OCI-LY7 (cell line): Measurements from ENCODE around the gene ARHGAP26. TPM values are rescaled to one million over a fixed set of nuclear protein-coding genes. Genes with fewer than 3 reads are reported as not detected.

Experiments
- BruUV-seq: library from RNA; stranded (reverse); fragments of 400-500 nt; replicated peaks from 2 replicates; lab custom pipeline; 2021; lab: Mats Ljungman, UMichigan
- CTCF ChIA-PET: fragments of 300-600 bp; sonication (Branson Sonifier 250); formaldehyde crosslinking; loops from one replicate; lab custom pipeline; 2022; ENCODE audit warnings: antibody characterized with exemption; ENCODE audit not compliant: unreplicated experiment; lab: Charles Lee
- POLR2A ChIA-PET: fragments of 300-600 bp; sonication (Branson Sonifier 250); formaldehyde crosslinking; loops from one replicate; lab custom pipeline; 2022; ENCODE audit warnings: antibody characterized with exemption; lab: Charles Lee
- DNase-seq: peaks from one replicate; pipeline ENCODE4 v3.0.0-alpha.2; 2015; ENCODE audit warnings: low spot score
- H2AFZ ChIP-seq: fragments of 200-600 bp; sonication (generic), shearing (Covaris generic); 2 replicates; pipeline ENCODE4 v1.6.1; 2014; ENCODE audit warnings: mild to moderate bottlenecking, antibody characterized with exemption, low read length, moderate library complexity
- H3K27ac ChIP-seq: fragments of 200-600 bp; sonication (generic); 2 replicates; pipeline ENCODE4 v1.5.1; 2014; ENCODE audit warnings: mixed run types, low read depth, mild to moderate bottlenecking, moderate library complexity, low read length, inconsistent platforms; ENCODE audit not compliant: poor library complexity, severe bottlenecking
- H3K36me3 ChIP-seq: fragments of 200-600 bp; sonication (generic); 2 replicates; pipeline ENCODE4 v1.6.1; 2014; ENCODE audit warnings: mild to moderate bottlenecking, antibody characterized with exemption, low read length, moderate library complexity, mixed read lengths; ENCODE audit not compliant: insufficient read depth
- H3K4me1 ChIP-seq: fragments of 200-600 bp; sonication (generic); 2 replicates; pipeline ENCODE4 v1.5.1; 2014; ENCODE audit warnings: mild to moderate bottlenecking, low read length; ENCODE audit not compliant: insufficient read depth, poor library complexity, severe bottlenecking
- H3K4me2 ChIP-seq: fragments of 200-600 bp; sonication (generic); 2 replicates; pipeline ENCODE4 v1.6.1; 2014; ENCODE audit warnings: mild to moderate bottlenecking, low read length
- H3K4me3 ChIP-seq: fragments of 200-600 bp; sonication (generic); 2 replicates; pipeline ENCODE4 v1.5.1; 2014; ENCODE audit warnings: mild to moderate bottlenecking, low read depth, low read length; ENCODE audit not compliant: poor library complexity, severe bottlenecking
- H3K79me2 ChIP-seq: fragments of 200-600 bp; sonication (generic); 2 replicates; pipeline ENCODE4 v1.6.1; 2016; ENCODE audit warnings: low read depth, mild to moderate bottlenecking, low read length, moderate library complexity, mixed read lengths; ENCODE audit not compliant: insufficient read depth
- H3K9me2 ChIP-seq: fragments of 200-600 bp; sonication (generic); 2 replicates; pipeline ENCODE4 v1.6.1; 2016; ENCODE audit warnings: mild to moderate bottlenecking, low read length, mixed read lengths; ENCODE audit not compliant: insufficient read depth
- H3K9me3 ChIP-seq: fragments of 200-600 bp; sonication (generic); 2 replicates; pipeline ENCODE4 v1.6.1; 2014; ENCODE audit warnings: mild to moderate bottlenecking, mixed run types, low read length, mixed read lengths
- H4K20me1 ChIP-seq: fragments of 200-600 bp; sonication (generic); 2 replicates; pipeline ENCODE4 v1.6.1; 2014; ENCODE audit warnings: mild to moderate bottlenecking, antibody characterized with exemption, low read length, moderate library complexity, mixed read lengths; ENCODE audit not compliant: insufficient read depth
- CTCF ChIP-seq: fragments of 200-600 bp; sonication (generic); conservative IDR thresholded peaks from 2 replicates; pipeline ENCODE4 v1.5.1; 2014; ENCODE audit warnings: mild to moderate bottlenecking, antibody characterized with exemption, low read length, moderate library complexity, mixed read lengths
- EZH2phosphoT487 ChIP-seq: fragments of 200-600 bp; sonication (generic); IDR thresholded peaks from 2 replicates; pipeline ENCODE4 v1.6.1; 2018; ENCODE audit warnings: low read depth, borderline replicate concordance, mild to moderate bottlenecking, mixed run types, antibody characterized with exemption, low read length, moderate library complexity, mixed read lengths
- intact Hi-C: fragments of 100-400 bp; cut with micrococcal nuclease; formaldehyde crosslinking; loops from one replicate; pipeline ENCODE4 v1.10.0; 2022; ENCODE audit not compliant: unreplicated experiment
- total RNA-seq, 2 experiments: library from RNA; depleted of rRNA in 1 of 2; stranded (reverse); fragments of >200 nt in 1 of 2; shearing (Covaris generic) in 1 of 2; gene quantifications; 2 replicates each; pipeline ENCODE4 v1.2.3, GENCODE V29; 2014 to 2022

ARHGAP26 gene
- total RNA-seq, 2 experiments from 2014 or later: 7.0 to 19.1 TPM

GRCh38 chr5:143152445-143152844 lies 382.3 kb downstream of the ARHGAP26 start:
- intact Hi-C loops: no loop called here
- Histone ChIP-seq H3K27ac (no peak overlapping the region), H3K9me3 (no peaks in the 10 kb centered on the region), H3K4me3 (no peak overlapping the region), H3K79me2 (no peaks in the 10 kb centered on the region), H3K4me2 (no peak overlapping the region), H4K20me1 (no peaks in the 10 kb centered on the region), H3K4me1 (no peaks in the 10 kb centered on the region), H3K36me3 (no peaks in the 10 kb centered on the region), H2AFZ (no peak overlapping the region), H3K9me2 (no peaks in the 10 kb centered on the region)
- TF ChIP-seq EZH2phosphoT487 (no peak), CTCF (no peak)
- DNase-seq: no peak
- no TSS peak for BruUV-seq
- ChIA-PET CTCF (no interaction called here), POLR2A (interaction anchor here (0.5 to 0.9 kb wide), 3 partner anchors 9 to 388 kb away, joined by 3 to 4 read pairs (median 3); no protein-coding TSS in a partner anchor)

- Histone ChIP-seq H3K9me2 (no peaks in the 10 kb centered on the region), H3K4me1 (no peaks in the 10 kb centered on the region), H2AFZ (no peak overlapping the region), H3K27ac (no peak overlapping the region), H4K20me1 (no peaks in the 10 kb centered on the region), H3K36me3 (no peaks in the 10 kb centered on the region), H3K9me3 (no peaks in the 10 kb centered on the region), H3K4me2 (no peak overlapping the region), H3K79me2 (no peaks in the 10 kb centered on the region), H3K4me3 (no peak overlapping the region)
- DNase-seq: no peak
- intact Hi-C loops: no loop called here
- no TSS peak for BruUV-seq
- no peak for TF ChIP-seq CTCF
- no peak for TF ChIP-seq EZH2phosphoT487
- POLR2A ChIA-PET: interaction anchor here (0.7 kb wide), 1 partner anchor 68 kb away, joined by 6 read pairs; no protein-coding TSS in a partner anchor
- CTCF ChIA-PET: no interaction called here
These were observed 383.3 kb downstream of the ARHGAP26 start for GRCh38 chr5:143153332-143154119.
